Measurements from ENCODE around the gene ECHS1.
"Not testable (repeated sequence)": the region's sequence is repeated elsewhere in the genome, so short reads cannot be mapped to it uniquely, and the experiment has no call there.

ECHS1 gene

DNA sequence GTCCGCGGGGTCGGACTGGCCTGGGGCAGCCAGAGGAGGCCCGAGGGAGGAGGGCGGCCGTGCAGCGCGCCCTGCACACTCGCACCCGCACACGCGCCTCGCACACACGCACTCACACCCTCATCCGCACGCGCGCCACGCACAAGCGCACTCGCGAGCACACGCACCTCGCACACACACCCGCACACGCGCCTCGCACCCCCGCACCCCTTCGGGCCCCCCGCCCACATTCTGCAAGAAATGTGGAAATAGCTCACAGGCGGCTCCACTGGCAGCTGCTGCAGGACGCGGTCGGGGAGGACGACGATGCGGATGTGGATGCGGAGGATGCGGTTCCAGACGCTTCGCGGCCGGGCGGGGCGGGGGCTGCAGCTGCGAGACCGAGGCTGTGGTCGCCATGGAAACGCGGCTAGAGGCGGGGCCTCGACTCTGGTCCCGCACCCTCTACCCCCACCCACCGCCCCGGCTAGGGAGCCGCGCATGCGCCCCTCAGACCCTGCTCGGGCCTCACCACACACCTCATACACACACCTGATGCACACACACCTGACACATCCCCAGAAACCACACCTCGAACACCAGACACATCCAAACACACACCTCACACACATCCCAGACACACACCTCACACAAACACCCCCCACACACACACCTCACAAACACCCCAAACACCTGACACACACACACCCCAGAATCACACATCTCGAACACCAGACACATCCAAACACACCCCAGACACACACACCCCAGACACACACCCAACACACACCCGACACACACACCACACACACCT is 36.4 kb downstream of the ECHS1 start, which contains the start of gene CALY:
CALY (minus strand) TSS at position 320 of the 793 bp plus-strand sequence. CDS start 7,907 bp downstream, outside the sequence.
- no peak for FAIRE-seq

GRCh38 chr10:133336118-133336576 is 37.0 kb downstream of the ECHS1 start:
- no peak for FAIRE-seq

- no peak for FAIRE-seq
Observed at GRCh38 chr10:133335246-133336117, 37.7 kb downstream of the ECHS1 start.

GRCh38 chr10:133334503-133335245 is 38.5 kb downstream of the ECHS1 start:
- FAIRE-seq: no peak

DNA sequence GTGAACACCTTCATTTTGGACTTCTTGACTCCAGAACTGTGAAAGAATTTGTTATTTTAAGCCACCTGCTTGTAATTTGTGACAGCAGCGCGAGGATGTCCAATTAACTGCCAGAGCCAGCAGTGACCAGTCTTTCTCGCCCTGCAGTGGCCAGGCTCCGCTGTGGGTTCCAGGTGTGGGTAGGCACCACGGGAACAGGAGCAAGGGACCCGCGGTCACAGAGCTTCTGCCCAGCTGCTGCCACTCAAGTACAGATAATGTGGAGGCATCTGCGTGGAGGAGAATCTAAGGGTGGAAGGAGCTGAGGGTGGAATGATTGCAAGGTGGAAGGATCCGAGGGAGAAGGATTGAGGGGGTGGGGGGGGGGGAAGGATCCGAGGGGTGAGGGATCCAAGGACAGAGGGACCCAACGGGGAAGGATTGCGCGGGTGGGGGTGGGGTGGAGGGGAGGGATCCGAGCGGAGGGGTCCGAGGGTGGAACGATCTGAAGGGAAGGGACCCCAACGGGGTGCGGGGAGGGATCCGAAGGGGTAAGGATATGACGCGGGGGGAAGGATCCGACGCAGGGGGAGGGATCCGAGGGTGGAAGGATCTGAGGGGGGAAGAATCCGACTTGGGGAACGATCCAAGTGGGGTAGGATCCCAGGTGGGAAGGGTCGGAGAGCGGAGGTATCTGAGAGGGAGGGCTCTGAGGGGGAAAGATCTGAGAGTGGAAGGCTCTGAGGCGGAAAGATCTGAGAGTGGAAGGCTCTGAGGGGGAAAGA is 40.0 kb downstream of the ECHS1 start:
- no peak for FAIRE-seq

DNA sequence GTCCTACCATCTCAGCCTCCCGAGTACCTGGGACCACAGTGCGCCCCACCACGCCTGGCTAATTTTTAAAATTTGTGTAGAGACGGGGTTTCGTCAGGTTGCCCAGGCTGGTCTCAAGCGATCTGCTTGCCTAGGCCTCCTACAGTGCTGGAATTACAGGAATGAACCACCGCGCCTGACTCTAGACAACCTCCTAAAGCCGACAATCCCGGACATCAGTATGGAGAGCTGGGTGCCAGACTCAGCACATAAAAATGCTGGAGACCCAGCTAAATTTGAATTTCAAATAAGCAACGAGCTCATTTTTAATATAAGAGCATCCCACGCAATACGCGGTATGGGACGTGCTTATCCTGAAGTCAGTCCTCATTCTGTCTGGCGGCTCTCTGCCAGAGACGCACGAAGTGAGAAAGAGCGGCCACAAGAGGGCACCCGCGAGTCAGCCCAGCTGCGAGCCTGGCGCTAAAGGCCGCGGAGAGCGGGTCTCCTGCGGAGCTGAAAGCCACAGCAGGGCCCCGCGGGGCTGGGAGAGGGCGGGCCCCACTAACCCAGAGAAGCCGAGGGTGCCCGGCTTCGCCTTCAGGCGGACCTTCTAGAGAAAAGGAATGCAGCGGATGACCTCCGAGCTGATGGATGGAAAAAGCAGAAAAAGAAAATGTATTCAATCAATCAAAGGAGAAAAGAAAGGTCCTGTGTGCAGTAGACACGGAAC is 43.5 kb downstream of the ECHS1 start:
- no peak for FAIRE-seq

GRCh38 chr10:133328358-133329343 is 44.5 kb downstream of the ECHS1 start:
- FAIRE-seq: no peak

DNA sequence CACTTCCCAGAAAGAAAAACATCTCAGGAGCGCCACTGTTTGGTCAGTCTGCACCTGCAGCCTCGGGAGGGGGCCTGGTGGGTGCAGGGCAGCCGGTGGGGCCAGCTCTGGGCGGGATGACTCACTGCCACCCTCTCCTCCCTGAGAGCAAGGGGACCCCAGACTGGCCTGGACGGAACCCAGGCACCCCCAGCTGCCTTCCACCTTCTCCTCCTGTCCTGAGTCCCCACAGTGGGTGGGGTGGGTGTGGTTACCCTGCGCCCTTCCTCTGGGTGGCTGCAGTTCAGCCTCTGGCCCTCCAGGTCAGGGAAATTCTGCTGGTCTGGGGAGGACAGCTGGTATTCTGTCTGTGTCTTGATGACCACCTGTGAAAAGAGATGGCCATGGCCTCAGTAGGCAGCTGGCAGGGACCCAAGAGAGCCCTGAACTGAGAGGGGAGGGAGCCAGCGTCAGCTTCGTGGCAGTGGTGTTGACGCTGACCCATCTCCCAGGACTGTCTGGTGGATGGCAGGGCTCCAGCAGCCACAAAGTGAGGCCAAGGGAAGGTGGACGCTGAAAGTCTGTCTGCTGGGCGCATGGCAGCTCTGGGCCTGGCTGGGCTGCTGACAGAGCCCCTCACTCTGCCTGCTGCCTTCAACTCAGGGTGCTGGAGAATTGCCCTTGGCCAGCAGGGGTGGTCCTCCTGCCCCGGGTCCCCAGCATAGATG is 45.4 kb downstream of the ECHS1 start:
- FAIRE-seq: no peak

GRCh38 chr10:133326745-133327650 is 46.2 kb downstream of the ECHS1 start:
- no peak for FAIRE-seq

- FAIRE-seq: no peak
Observed at GRCh38 chr10:133326223-133326551, 47.0 kb downstream of the ECHS1 start.

DNA sequence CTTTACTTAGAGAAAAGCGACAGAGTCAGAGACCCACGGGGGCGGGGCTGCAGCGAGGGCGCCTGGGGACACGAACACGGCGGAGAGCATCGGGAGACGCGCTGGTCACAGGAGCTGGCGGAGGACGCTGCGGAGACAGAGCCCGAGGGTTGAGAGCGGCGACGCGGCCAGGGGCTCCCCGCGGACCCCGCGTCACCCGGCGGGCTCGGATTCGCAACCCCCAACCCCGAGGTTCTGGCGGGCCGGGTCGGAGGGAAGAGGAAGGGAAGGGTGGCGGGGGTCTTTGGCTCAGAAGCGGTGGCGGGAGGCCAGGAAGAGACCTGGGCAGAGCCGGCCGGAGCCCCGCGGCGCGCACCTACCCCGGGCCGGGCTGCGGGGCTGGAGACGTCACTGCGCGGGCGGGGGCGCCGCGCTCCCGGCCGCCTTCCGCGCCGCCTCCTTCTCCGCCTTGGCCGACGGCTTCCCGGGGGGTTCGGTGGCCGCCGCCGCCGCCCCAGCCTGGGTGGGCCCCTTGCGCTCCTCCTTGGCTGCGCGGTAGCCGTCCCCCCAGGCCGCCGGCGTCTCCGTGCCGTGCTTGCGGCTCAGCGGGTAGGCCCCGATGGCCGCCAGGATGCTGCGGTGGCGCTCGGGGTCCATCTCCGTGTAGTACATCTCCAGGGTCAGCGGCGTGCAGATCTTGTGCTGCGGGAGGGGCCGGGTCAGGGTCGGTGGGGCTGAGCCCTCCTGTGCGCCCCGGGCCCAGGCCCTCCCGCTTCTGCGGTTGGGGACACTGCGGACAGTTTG is 47.5 kb downstream of the ECHS1 start:
- no peak for FAIRE-seq

DNA sequence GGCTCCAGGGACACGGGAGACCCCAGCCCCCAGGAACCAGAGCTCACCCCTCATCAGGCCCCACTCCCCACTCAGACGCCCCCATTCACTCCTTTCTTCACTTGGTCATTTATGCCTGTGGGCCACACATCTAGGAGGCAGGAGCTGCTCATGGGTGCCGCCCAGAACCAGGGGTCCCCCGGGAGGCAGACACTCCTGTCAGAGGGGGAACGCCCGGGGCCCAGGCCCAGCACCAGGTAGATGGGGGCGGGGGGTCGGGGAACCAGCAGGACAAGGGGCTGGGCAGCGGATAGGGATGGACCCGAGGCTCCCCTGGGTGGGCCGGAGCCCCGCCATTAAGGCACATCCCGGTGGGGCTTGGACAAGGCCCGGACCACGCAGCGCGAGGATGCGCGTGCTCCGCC is 48.3 kb downstream of the ECHS1 start:
- no peak for FAIRE-seq

GRCh38 chr10:133324198-133324792 is 48.9 kb downstream of the ECHS1 start:
- FAIRE-seq: no peak

GRCh38 chr10:133322064-133322709 is 51.0 kb downstream of the ECHS1 start:
- not testable (repeated sequence) for FAIRE-seq

- not testable (repeated sequence) for FAIRE-seq
Observed at GRCh38 chr10:133320852-133321422, 52.2 kb downstream of the ECHS1 start.

- FAIRE-seq: no peak
Observed at GRCh38 chr10:133318494-133319127, 54.5 kb downstream of the ECHS1 start.
